ENCODE data around the gene MFAP1.

DNA sequence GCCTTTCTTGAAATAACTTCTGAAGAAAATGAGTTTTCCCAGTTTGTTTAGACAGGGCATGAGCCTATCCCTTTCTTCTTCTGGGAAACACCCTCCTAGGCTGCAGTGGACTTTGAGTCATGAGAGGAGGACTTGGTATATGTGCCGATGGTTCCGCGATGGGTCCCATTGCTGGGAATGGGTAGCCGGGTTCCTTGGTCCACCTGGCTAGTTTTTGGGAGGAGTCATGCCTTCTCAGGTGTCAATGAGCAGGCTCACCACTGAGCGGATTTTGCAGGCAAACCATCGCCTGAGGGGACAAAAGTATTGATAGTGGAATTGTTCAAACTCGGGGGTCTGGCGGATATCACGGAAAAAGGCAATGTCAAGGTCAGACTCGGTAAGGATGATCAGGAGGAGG lies 49.2 kb upstream of the MFAP1 start:
- TF ChIP-seq, protein P1, sequence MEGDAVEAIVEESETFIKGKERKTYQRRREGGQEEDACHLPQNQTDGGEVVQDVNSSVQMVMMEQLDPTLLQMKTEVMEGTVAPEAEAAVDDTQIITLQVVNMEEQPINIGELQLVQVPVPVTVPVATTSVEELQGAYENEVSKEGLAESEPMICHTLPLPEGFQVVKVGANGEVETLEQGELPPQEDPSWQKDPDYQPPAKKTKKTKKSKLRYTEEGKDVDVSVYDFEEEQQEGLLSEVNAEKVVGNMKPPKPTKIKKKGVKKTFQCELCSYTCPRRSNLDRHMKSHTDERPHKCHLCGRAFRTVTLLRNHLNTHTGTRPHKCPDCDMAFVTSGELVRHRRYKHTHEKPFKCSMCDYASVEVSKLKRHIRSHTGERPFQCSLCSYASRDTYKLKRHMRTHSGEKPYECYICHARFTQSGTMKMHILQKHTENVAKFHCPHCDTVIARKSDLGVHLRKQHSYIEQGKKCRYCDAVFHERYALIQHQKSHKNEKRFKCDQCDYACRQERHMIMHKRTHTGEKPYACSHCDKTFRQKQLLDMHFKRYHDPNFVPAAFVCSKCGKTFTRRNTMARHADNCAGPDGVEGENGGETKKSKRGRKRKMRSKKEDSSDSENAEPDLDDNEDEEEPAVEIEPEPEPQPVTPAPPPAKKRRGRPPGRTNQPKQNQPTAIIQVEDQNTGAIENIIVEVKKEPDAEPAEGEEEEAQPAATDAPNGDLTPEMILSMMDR (IDR thresholded peaks at IDR 0.05) = no peak
- no peak for TF ChIP-seq POLR2A (IDR thresholded peaks at IDR 0.05)
